ENCODE data around the gene EHBP1L1. TPM values are rescaled to one million over a fixed set of nuclear protein-coding genes. Genes with fewer than 3 reads are reported as not detected.

EHBP1L1 gene
- polyA plus RNA-seq, 1 donor from 2014 or later = 18.3 TPM

DNA sequence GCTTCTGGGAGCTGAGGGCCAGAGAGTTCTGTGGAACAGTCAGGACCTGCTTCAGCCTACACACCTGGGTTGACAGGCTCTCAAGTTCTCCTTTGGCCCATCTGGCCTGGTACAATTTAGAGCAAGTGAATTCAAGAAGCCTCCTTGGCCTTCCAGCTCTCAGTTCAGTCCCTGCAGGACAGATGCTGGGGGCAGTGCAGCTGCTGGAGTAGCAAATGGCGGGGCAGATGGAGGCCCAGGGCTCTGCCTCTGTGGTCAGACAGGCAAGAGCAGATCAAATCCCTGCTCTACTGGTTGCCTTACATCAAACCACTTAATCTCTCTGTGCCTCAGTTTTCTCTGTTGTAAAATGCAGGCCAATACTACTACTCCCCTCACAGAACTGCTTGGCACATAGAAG lies 28.4 kb downstream of the EHBP1L1 start:
- Histone ChIP-seq H3K9ac (ENCODE audit: low read length) (no peak overlapping the region), H3K4me3 (ENCODE audit: low read length) (no peak overlapping the region), H3K27me3 (ENCODE audit: insufficient read depth, low read depth, low read length) (no peaks in the 10 kb centered on the region), H3K9me3 (ENCODE audit: low read length) (no peaks in the 10 kb centered on the region), H4K20me1 (ENCODE audit: insufficient read depth) (no peaks in the 10 kb centered on the region), H3K36me3 (ENCODE audit: insufficient read depth, low read length) (no peaks in the 10 kb centered on the region), H3K27ac (ENCODE audit: low read length) (no peak overlapping the region), H3K9me2 (ENCODE audit: insufficient read depth, low read length) (no peaks in the 10 kb centered on the region), H3K79me2 (replicated peaks; ENCODE audit: insufficient read depth, low read length) (no peaks in the 10 kb centered on the region), H2AFZ (ENCODE audit: low read depth, low read length) (no peak overlapping the region), H3K4me2 (ENCODE audit: low read length) (no peak overlapping the region), H3F3A (ENCODE audit: insufficient read depth, low read length, poor library complexity, severe bottlenecking) (no peaks in the 10 kb centered on the region)
- no peak for TF ChIP-seq SMC3 (conservative IDR thresholded peaks at IDR 0.05; ENCODE audit: poor library complexity)
- no peak for TF ChIP-seq MXI1 (conservative IDR thresholded peaks at IDR 0.05; ENCODE audit: poor library complexity, severe bottlenecking)
- no peak for TF ChIP-seq RAD21 (conservative IDR thresholded peaks at IDR 0.05)
- no peak for TF ChIP-seq EP300 (conservative IDR thresholded peaks at IDR 0.05; ENCODE audit: poor library complexity, severe bottlenecking)
- TF ChIP-seq, protein P1, sequence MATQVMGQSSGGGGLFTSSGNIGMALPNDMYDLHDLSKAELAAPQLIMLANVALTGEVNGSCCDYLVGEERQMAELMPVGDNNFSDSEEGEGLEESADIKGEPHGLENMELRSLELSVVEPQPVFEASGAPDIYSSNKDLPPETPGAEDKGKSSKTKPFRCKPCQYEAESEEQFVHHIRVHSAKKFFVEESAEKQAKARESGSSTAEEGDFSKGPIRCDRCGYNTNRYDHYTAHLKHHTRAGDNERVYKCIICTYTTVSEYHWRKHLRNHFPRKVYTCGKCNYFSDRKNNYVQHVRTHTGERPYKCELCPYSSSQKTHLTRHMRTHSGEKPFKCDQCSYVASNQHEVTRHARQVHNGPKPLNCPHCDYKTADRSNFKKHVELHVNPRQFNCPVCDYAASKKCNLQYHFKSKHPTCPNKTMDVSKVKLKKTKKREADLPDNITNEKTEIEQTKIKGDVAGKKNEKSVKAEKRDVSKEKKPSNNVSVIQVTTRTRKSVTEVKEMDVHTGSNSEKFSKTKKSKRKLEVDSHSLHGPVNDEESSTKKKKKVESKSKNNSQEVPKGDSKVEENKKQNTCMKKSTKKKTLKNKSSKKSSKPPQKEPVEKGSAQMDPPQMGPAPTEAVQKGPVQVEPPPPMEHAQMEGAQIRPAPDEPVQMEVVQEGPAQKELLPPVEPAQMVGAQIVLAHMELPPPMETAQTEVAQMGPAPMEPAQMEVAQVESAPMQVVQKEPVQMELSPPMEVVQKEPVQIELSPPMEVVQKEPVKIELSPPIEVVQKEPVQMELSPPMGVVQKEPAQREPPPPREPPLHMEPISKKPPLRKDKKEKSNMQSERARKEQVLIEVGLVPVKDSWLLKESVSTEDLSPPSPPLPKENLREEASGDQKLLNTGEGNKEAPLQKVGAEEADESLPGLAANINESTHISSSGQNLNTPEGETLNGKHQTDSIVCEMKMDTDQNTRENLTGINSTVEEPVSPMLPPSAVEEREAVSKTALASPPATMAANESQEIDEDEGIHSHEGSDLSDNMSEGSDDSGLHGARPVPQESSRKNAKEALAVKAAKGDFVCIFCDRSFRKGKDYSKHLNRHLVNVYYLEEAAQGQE (IDR thresholded peaks at IDR 0.05; ENCODE audit: borderline replicate concordance) = no peak
- TF ChIP-seq, protein P2, sequence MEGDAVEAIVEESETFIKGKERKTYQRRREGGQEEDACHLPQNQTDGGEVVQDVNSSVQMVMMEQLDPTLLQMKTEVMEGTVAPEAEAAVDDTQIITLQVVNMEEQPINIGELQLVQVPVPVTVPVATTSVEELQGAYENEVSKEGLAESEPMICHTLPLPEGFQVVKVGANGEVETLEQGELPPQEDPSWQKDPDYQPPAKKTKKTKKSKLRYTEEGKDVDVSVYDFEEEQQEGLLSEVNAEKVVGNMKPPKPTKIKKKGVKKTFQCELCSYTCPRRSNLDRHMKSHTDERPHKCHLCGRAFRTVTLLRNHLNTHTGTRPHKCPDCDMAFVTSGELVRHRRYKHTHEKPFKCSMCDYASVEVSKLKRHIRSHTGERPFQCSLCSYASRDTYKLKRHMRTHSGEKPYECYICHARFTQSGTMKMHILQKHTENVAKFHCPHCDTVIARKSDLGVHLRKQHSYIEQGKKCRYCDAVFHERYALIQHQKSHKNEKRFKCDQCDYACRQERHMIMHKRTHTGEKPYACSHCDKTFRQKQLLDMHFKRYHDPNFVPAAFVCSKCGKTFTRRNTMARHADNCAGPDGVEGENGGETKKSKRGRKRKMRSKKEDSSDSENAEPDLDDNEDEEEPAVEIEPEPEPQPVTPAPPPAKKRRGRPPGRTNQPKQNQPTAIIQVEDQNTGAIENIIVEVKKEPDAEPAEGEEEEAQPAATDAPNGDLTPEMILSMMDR (IDR thresholded peaks at IDR 0.05; ENCODE audit: poor library complexity, severe bottlenecking) = no peak
- TF ChIP-seq TAF1 (IDR thresholded peaks at IDR 0.05; ENCODE audit: low read depth) = no peak
- no peak for TF ChIP-seq EZH2 (IDR thresholded peaks at IDR 0.05; ENCODE audit: borderline replicate concordance, insufficient read depth, low read length, poor library complexity, severe bottlenecking)
- no peak for TF ChIP-seq POLR2AphosphoS5 (IDR thresholded peaks at IDR 0.05)

DNA sequence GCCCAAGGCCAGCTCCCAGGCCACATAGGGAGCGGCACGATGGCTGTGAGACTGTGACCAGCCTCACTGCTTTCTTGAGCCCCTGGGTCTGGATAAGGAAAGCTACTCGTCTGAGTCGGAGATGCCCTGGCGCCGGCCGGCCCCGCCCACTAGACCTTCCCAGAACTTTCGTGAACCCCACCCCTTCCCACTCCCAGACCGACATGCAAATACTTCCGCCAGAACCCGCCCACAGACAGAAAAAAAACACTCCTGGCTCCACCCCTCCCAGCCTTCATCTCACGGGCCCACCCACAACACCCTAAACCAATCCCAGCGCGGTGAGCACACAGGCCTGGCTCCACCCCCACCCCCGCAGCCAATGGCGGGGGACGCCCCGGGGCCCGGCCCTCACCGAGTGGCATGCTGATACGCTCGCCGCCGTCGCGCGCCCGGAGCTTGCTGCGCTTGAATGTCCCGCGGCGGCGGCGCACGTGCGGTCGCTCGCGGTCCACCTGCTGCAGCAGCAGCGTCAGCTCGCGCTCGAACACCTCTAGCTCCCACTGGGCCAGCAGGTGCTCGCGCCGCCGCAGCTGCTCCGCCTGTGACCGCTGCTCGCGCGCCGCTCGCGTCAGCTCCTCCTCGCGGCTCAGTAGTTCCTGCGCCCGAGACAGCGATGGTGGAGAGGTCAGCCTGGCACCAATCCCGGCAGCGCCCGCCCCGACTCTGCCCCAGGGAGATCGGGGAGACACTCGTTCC lies 31.2 kb downstream of the EHBP1L1 start:
- TF ChIP-seq, protein P1 (IDR thresholded peaks at IDR 0.05; ENCODE audit: borderline replicate concordance) = no peak
- peak; percentile 57 for TF ChIP-seq SMC3 (conservative IDR thresholded peaks at IDR 0.05; ENCODE audit: poor library complexity)
- no peak for TF ChIP-seq EZH2 (IDR thresholded peaks at IDR 0.05; ENCODE audit: borderline replicate concordance, insufficient read depth, low read length, poor library complexity, severe bottlenecking)
- no peak for TF ChIP-seq POLR2AphosphoS5 (IDR thresholded peaks at IDR 0.05)
- no peak for TF ChIP-seq RAD21 (conservative IDR thresholded peaks at IDR 0.05)
- TF ChIP-seq EP300 (conservative IDR thresholded peaks at IDR 0.05; ENCODE audit: poor library complexity, severe bottlenecking) = peak; percentile 53
- peak; percentile 100 for TF ChIP-seq MXI1 (conservative IDR thresholded peaks at IDR 0.05; ENCODE audit: poor library complexity, severe bottlenecking)
- no peak for TF ChIP-seq TAF1 (IDR thresholded peaks at IDR 0.05; ENCODE audit: low read depth)
- TF ChIP-seq, protein P2 (IDR thresholded peaks at IDR 0.05; ENCODE audit: poor library complexity, severe bottlenecking) = peak; percentile 32
- Histone ChIP-seq H3K27me3 (ENCODE audit: insufficient read depth, low read depth, low read length) (no peaks in the 10 kb centered on the region), H3K36me3 (ENCODE audit: insufficient read depth, low read length) (no peaks in the 10 kb centered on the region), H2AFZ (ENCODE audit: low read depth, low read length) (no peak overlapping the region), H3K9me2 (ENCODE audit: insufficient read depth, low read length) (no peaks in the 10 kb centered on the region), H3K27ac (ENCODE audit: low read length) (no peak overlapping the region), H3K4me2 (ENCODE audit: low read length) (no peak overlapping the region), H3K4me3 (ENCODE audit: low read length) (peak overlapping the region; percentile 71), H3K9ac (ENCODE audit: low read length) (peak overlapping the region; percentile 23), H4K20me1 (ENCODE audit: insufficient read depth) (no peaks in the 10 kb centered on the region), H3K9me3 (ENCODE audit: low read length) (no peaks in the 10 kb centered on the region), H3F3A (ENCODE audit: insufficient read depth, low read length, poor library complexity, severe bottlenecking) (no peaks in the 10 kb centered on the region), H3K79me2 (replicated peaks; ENCODE audit: insufficient read depth, low read length) (no peaks in the 10 kb centered on the region)

Measured in neural cell (in vitro differentiated cells).